GM15510 (cell line): ENCODE results near the gene FNDC7.

ENCODE experiments used
- POLR2A ChIP-seq: IDR thresholded peaks from 3 replicates; pipeline ENCODE4 v1.6.1; 2011; ENCODE audit warnings: borderline replicate concordance; ENCODE audit not compliant: insufficient read length; ENCODE audit errors: extremely low read depth

Gene FNDC7

DNA sequence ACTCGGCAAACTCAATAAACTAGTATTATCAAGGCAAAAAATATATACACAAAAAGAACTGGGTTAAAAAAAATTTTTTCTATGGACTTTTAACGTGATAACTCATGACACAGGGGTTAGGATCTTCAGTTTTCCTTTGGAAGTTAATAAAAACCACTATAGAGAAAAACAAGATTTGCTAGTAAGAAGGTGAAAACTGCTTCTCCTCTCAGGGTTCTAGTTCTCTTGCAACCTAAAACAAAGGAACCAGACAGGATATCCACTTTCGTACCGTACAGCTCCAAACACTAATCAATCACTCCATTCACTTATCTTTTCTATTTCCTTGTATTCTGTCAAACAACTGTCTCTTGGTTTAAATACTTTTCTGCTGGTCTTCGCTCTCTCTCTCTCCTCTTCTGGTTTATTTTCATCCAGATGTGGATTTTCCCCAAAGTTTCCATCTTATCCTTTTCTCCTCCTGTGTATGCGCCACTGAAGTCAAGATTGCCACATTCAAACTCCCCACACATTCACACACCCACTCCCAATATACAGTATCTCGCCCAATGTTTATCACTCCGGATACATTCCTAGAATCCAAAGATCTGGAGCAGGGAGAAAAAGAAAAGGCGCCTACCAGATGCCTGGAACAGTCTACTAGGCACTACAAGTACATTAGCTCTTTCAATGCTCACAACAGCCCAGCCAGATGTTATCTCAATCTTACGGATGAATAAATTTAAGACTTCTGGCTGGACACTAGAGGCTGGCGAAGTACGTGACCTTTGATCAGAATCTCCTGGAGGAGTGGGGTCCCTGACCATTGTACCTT is 21.4 kb upstream of the FNDC7 start:
- TF ChIP-seq POLR2A = no peak

DNA sequence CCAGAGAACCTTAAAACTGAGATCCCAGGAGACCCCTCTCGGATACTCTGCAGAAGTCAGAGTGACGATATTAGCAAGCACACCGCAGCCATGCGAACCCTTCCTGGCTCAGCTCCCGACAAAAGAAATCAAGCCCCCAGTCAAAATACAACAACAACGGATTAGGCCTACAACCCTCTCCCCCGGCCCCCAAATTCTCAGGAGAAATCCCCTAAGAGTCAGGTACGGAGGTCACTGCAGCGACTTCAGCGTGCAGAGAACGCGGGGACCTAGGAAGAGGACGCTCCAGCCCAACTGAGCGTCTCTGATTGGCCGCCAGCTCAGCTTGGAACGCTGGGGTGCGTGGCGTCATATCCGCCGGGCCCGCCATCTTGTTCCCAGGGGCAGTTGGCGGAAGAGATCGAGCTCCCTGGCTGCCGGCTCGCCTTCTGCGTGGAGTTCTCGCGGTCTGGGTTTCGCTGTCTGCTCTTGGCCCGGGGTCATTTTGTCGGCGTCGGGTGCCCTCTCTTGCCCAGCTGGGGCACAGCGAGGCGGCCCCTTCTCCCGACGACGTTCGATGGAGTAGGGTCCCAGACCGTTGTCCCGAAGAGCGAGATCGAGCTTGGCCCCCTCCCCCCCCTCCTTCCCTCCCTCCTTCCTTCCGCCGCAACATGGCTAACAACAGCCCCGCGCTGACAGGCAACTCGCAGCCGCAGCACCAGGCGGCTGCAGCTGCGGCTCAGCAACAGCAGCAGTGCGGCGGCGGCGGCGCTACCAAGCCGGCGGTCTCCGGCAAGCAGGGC is 20.6 kb upstream of the FNDC7 start, which contains the start of gene PRPF38B:
Gene PRPF38B (plus strand): TSS at position 369 of the 782 bp plus-strand sequence. CDS start 282 bp downstream, at position 651.
- peak; percentile 99 for TF ChIP-seq POLR2A

DNA sequence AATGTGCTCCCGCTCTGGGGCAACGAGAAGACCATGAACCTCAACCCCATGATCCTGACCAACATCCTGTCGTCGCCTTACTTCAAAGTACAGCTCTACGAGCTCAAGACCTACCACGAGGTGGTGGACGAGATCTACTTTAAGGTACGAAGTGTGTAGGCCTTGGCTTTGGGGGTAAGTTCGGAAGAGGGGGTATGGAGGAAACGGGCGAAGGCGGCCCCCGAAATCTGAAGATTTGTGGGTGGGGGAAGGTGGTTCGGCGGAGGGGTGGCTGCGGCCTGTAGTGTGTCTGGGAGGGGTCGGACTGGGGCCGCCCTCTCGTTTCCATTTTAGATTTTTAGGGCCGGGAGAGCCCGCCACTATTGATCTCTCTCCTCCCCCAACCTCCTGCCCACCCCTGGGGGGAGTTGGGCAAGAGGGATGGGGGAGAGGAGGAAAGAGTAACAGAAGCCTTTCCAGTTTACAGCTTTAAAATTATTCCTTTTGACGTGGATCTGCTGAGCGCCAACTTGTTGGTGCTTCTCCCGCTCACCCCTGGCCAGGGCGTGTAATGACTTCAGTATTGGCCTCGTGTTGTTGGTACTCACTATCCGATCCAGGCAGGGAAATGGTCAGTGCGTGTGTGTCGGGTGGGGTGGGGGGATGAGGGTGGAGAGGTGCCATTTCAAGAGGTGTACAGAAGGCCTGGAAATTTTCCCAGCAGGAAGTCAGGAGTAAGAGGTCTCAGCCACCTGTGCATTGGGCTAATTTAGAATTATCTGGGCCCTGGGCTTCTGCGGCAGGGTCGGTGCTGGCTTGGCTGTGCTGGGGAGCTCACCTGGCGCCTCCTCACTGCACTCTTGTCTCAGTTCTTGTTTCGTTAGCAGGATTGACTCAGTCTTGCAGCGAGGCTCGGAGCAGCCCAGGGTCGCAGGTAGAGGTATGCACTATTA is 19.7 kb upstream of the FNDC7 start:
- TF ChIP-seq POLR2A = no peak

DNA sequence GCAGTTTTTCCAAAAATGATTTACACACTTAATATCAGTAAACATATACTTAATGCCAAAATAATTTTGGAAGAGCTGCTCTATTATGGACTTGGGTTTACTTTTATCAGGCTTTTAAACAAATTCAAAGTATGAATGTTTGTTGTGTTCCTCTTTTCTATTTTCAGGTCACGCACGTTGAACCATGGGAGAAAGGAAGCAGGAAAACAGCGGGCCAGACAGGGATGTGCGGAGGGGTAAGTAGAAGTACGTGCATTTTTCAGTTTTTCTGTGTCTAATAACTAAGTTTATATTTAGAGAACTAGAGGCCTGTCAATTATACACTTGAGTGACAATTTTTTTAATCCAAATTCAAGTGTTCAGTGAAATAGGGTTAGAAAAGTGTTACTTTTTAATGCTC is 17.2 kb upstream of the FNDC7 start:
- TF ChIP-seq POLR2A = no peak

DNA sequence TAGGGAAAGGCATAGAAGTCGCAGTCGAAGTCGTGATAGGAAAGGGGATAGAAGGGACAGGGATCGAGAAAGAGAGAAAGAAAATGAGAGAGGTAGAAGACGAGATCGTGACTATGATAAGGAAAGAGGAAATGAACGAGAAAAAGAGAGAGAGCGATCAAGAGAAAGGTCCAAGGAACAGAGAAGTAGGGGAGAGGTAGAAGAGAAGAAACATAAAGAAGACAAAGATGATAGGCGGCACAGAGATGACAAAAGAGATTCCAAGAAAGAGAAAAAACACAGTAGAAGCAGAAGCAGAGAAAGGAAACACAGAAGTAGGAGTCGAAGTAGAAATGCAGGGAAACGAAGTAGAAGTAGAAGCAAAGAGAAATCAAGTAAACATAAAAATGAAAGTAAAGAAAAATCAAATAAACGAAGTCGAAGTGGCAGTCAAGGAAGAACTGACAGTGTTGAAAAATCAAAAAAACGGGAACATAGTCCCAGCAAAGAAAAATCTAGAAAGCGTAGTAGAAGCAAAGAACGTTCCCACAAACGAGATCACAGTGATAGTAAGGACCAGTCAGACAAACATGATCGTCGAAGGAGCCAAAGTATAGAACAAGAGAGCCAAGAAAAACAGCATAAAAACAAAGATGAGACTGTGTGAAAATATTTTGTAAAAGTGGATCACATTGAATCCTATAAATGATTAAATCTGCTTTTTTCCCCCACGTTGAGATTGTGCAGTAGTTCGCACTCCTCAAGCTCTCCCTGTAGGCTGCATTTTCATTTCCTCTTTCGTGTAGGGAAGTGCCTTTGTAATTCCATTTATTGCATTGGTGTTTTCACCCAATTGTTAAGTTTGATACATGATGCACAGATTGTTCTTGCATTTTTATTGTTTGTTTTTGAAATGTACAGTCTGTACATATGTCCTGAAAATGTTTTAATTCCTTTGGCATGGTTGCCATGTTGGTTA is 13.1 kb upstream of the FNDC7 start:
- no peak for TF ChIP-seq POLR2A

DNA sequence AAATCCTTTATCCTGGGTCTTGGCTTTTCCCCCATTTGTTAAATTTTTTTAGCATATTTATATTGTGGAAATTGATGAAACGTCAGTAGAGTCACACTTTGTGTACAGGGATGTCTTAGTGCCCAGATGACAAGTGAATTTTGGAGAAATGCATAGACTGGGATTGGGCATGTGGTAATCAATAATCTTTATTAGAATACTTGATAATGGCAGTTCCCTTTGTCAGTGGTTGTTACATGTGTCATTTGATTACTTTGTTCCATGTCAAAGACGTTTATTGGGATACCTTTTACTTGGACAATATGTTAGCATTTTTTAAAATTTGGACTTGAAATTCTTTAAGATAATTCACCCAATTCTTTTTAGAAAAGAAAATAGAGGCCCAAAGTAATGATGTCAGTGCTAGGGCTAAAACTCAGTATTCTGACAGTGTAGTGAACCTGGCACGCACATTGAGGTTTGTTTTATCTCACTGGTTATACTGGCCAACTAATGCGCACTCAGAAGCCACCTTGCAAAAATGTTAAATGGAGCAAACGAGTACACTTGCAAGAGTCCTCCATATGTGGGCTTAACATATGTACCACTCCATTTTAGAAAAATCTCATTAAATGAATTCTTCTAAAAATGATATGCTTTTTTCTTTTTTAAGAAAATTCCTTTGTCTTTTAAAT is 11.4 kb upstream of the FNDC7 start:
- TF ChIP-seq POLR2A = no peak

DNA sequence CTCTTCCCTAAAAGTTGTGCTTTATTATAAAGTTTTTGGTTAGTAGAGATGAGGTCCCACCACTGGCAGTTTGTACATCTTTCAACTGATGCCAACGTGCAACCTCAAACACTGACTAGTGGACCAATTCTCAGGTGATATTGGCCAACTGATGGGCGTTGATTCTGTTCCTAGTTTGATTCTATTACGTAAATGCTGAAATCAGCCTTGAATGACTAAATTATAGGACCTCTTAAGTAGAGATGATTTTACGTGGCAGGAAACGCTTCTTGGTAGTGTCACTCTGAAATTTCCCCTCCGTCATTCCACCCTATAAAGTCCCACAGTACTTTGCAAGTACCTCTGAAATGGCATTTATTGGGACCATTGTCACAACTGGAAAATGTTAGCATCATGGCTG is 8.8 kb upstream of the FNDC7 start:
- no peak for TF ChIP-seq POLR2A

DNA sequence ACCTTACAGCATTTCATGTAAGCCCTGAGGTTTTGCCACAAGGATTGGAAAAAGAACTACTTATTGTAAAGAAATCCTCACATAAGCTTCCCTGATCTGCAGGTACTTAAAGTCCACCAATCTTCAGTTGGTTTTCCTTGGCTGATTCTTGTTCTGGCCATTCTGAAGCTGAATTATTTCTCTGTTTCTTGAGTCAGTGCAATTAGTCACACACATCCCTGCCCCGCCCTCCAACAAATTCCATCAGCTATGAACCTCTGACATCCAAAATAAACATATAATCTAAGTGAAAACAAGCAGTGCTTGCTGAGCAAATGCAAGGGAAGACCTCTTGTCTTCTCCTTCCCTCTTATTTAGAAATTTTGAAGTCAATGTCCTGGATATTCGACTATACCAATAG is 8.2 kb upstream of the FNDC7 start:
- TF ChIP-seq POLR2A = no peak

DNA sequence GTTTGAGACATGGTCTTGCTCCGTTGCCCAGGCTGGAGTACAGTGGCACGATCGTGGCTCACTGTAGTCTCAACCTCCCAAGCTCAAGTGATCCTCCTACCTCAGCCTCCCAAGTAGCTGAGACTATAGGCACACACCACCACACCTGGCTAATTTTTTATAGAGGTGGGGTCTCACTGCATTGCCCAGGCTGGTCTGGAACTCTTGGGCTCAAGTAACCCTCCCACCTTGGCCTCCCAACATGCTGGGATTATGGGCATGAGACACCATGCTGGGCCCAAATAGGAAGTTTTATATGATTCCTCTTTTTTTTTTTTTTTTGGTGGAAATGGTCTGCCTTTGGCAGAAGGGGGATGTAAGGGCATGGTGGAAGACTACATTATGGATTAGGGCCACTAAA is 6.1 kb upstream of the FNDC7 start:
- TF ChIP-seq POLR2A = no peak

DNA sequence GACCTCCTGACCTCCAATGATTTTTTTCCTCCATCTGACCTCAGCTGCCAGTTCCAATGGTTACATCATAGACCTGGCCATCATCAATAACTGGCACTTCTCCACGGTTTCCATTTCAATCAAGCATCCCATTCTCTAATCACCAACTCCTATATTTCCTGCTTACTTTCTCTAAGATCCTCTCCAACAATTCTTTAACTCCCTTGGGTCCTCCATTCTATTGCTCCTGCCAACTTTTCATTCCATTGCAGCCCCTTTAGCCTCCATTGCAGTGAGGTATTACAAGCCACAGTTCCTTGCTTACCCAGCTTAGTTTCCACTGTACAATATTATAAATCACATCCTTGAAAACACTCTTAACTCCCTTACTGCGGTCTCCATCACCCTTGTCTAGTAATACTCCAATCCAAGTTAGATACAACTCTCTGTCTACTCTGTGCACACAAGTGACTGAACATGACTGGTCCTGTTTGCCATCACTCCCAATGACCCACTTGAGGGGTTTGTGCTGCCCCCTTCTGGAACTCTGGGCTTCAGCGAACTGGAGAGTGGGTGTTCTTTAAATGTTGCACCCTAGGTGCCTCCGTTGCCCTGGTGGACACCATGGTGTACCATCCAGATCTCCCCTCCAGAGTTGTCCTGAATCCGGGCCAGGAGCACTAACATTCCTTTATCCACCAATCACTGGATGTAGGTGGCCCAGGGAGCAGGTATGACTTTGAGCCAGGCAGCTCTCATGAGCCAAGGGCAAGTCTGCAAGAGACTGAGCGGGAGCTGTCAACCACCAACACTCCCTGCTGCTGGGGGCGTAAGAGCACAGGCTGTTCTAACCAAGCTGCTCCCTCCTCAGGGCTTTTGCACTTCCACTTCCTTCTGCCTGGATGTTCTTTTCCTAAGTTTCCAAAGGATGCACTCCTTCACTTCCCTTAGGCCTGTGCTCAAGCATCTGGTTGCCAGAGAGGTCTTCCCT is 3.7 kb upstream of the FNDC7 start:
- no peak for TF ChIP-seq POLR2A

DNA sequence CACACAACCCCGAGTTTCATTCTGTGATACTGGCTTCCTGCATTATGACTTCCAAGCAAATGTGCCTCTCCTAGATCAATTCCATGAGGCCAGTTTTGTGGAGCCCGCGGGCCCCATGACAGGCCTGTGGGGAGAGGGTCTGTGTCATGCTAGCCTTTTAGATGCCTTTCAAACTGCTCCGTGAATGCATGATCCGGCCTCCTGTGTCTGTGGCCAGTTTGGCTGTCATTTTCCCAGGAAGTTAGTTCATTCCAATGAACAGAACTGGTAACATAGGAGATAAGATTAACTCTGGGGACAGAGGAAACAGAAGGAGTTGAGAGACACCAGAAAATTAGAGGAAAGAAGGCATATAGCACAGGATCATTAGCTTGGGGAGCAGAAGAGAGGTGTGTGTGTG is 3.2 kb downstream of the FNDC7 start:
- no peak for TF ChIP-seq POLR2A
